AG10803 (cell line): Measurements from ENCODE around the gene FBXO28.
A peak's percentile ranks its signal among the peaks of the same experiment; 100 is the strongest.

ENCODE experiments used
- DNase-seq: peaks from one replicate; pipeline ENCODE4 v3.0.0; 2010; ENCODE audit warnings: low read depth
- H3K4me3 ChIP-seq: 2 replicates; pipeline ENCODE4 v1.5.1; 2011; ENCODE audit warnings: mild to moderate bottlenecking, low read length, control low read depth
- TF ChIP-seq, protein P1 (sequence below): conservative IDR thresholded peaks from 2 replicates; pipeline ENCODE4 v1.5.1; 2011; ENCODE audit warnings: mild to moderate bottlenecking, low read length, control low read depth, inconsistent platforms

The FBXO28 gene

GRCh38 chr1:224182866-224183590, 69.1 kb downstream of the FBXO28 start, which contains the start of gene DEGS1:
TSS of gene DEGS1 (plus strand) at chr1:224183240. CDS start at chr1:224183337, 97 bp downstream.
- peak within 1 kb of the TSS; percentile 80 for H3K4me3 ChIP-seq
- TF ChIP-seq, protein P1, sequence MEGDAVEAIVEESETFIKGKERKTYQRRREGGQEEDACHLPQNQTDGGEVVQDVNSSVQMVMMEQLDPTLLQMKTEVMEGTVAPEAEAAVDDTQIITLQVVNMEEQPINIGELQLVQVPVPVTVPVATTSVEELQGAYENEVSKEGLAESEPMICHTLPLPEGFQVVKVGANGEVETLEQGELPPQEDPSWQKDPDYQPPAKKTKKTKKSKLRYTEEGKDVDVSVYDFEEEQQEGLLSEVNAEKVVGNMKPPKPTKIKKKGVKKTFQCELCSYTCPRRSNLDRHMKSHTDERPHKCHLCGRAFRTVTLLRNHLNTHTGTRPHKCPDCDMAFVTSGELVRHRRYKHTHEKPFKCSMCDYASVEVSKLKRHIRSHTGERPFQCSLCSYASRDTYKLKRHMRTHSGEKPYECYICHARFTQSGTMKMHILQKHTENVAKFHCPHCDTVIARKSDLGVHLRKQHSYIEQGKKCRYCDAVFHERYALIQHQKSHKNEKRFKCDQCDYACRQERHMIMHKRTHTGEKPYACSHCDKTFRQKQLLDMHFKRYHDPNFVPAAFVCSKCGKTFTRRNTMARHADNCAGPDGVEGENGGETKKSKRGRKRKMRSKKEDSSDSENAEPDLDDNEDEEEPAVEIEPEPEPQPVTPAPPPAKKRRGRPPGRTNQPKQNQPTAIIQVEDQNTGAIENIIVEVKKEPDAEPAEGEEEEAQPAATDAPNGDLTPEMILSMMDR = no peak; the same call in 1 of the 2 replicates
- DNase-seq = peak; percentile 73

DNA sequence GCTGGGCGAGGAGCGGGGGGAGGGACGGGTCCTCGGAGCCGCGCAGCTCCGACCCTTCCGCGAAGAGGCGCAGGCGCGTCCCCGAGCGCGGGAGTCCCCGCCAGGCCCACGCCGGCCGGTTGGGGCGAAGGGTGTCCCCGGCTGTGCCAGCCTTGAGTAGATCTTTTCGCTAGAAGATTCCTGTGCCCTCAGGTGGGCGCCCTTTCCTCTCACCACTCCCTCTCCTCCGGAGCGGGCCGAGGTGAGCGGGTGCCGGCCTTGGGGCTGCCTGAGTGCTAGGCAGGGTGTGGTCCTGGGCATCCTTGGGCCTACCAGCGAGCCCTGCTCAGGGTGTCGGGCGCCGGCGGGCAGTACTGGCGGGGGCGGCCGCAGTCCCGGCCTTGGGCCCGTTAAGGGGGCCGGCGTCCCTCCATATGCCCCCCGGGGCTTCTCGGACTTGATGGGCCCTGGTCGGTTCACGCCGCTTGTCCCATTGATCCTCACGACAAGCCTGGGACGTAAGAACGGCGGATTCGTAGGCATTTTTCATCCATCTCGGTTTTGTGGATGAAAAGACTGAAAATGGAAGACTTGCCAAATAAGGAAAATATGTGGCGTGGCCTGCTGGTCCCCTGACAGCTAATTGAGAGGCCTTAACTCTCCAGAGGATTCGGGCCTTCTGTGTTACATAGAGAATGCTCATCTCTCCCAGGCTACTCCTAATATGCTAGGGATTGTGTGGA, 69.8 kb downstream of the FBXO28 start:
- DNase-seq = peak; percentile 83
- TF ChIP-seq, protein P1 = no peak
- peak overlapping the region; percentile 80 for H3K4me3 ChIP-seq

DNA sequence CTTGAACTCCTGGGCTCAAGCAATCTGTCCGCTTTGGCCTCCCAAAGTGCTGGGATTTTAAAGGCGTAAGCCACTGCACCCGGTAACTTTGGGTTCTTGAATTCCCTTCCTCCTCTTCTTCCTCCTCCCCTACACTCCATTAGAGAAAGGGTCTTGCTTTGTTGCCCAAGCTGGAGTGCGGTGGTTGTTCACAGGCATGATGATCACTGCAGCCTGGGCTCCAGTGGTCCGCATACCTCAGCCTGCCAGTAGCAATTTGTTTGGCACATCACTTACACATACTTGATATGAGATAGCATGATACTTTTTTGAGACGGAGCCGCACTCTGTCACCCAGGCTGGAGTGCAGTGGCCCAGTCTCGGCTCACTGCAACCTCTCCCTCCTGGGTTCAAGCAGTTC, 71.3 kb downstream of the FBXO28 start:
- TF ChIP-seq, protein P1 = no peak
- DNase-seq = no peak
- H3K4me3 ChIP-seq = peak overlapping the region; percentile 8

DNA sequence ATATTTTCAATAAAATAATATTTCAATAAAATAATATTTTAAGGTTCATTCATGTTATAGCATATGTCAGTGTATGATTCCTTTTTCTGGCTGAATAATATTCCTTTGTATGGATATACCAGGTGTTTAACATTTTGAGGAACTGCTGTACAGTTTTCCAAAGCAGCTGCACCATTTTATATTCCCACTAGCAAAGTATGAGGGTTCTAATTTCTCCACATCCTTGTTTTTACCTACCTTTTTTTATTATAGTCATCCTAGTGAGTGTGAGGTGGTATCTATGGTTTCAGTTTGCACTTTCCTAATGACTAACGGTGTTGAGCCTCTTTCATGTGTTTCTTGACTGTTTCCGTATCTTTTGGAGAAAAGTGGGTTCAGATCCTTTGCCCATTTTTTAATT, 74.4 kb downstream of the FBXO28 start:
- DNase-seq = no peak
- H3K4me3 ChIP-seq = no peak overlapping the region
- TF ChIP-seq, protein P1 = no peak

DNA sequence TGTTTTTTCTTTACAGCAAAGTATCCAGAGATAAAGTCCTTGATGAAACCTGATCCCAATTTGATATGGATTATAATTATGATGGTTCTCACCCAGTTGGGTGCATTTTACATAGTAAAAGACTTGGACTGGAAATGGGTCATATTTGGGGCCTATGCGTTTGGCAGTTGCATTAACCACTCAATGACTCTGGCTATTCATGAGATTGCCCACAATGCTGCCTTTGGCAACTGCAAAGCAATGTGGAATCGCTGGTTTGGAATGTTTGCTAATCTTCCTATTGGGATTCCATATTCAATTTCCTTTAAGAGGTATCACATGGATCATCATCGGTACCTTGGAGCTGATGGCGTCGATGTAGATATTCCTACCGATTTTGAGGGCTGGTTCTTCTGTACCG, 75.7 kb downstream of the FBXO28 start:
- TF ChIP-seq, protein P1 = no peak
- no peak for DNase-seq
- no peak overlapping the region for H3K4me3 ChIP-seq

GRCh38 chr1:224192082-224192788, 78.3 kb downstream of the FBXO28 start:
- TF ChIP-seq, protein P1 = no peak
- no peak overlapping the region for H3K4me3 ChIP-seq
- no peak for DNase-seq
